MM.1S (cell line): ENCODE measurements around the gene MIPOL1.

ENCODE experiments used
- EZH2 ChIP-seq: fragments of 300-600 bp; sonication (generic); optimal IDR thresholded peaks from 2 replicates; pipeline ENCODE3; 2017; ENCODE audit warnings: low read depth, mild to moderate bottlenecking, antibody characterized with exemption, low read length, mixed read lengths
- EZH2phosphoT487 ChIP-seq: fragments of 300-600 bp; sonication (generic); IDR thresholded peaks from 2 replicates; pipeline ENCODE4 v1.6.1; 2018; ENCODE audit warnings: antibody characterized with exemption, low read length
- TF ChIP-seq, protein P1 (sequence below): fragments of 300-600 bp; sonication (generic); IDR thresholded peaks from 2 replicates; pipeline ENCODE4 v1.5.1; 2016; ENCODE audit warnings: antibody characterized with exemption, low read length, mixed read lengths

- TF ChIP-seq, protein P1, sequence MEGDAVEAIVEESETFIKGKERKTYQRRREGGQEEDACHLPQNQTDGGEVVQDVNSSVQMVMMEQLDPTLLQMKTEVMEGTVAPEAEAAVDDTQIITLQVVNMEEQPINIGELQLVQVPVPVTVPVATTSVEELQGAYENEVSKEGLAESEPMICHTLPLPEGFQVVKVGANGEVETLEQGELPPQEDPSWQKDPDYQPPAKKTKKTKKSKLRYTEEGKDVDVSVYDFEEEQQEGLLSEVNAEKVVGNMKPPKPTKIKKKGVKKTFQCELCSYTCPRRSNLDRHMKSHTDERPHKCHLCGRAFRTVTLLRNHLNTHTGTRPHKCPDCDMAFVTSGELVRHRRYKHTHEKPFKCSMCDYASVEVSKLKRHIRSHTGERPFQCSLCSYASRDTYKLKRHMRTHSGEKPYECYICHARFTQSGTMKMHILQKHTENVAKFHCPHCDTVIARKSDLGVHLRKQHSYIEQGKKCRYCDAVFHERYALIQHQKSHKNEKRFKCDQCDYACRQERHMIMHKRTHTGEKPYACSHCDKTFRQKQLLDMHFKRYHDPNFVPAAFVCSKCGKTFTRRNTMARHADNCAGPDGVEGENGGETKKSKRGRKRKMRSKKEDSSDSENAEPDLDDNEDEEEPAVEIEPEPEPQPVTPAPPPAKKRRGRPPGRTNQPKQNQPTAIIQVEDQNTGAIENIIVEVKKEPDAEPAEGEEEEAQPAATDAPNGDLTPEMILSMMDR: no peak
- TF ChIP-seq EZH2phosphoT487: no peak
- no peak for TF ChIP-seq EZH2
Measured at GRCh38 chr14:37545174-37545573, 347.4 kb downstream of the MIPOL1 start.
